Esophagus muscularis mucosa (tissue), 3 donors: ENCODE results near the gene ACTC1.

Experiments used
- POLR2A ChIP-seq: fragments of 450-650 bp; IDR thresholded peaks from one replicate; pipeline ENCODE4 v1.6.1; 2017; ENCODE audit warnings: antibody characterized with exemption, moderate library complexity, mild to moderate bottlenecking, low read depth
- TF ChIP-seq, protein P1 (sequence below), 3 experiments: fragments of 200-600 bp in 2 of 3; fragments of 450-650 bp in 1 of 3; sonication (generic) in 2 of 3; IDR thresholded peaks; one replicate each; pipeline ENCODE4 v1.5.1; 2017 to 2019; ENCODE audit warnings: antibody characterized with exemption in 3 of 3, mild to moderate bottlenecking in 2 of 3, moderate library complexity in 1 of 3

DNA sequence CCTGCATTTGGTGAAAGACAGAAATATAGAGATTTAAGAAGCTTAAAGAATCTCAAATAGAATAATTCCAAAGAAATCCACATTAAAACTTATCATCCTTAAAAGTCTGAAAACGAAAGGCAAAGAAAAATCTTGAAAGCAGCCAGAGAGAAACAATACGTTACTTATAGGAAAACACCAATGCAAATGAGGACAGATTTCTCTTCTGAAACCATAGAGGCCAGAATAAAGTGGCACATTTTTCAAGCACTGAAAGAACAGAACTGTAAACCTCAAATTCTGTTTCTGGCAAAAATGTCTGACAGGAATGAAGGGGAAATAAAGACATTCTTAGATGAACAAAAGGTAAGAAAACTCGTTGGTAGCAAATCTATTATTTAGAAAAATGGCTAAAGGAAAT, 13.8 kb upstream of the ACTC1 start:
- TF ChIP-seq, protein P1, sequence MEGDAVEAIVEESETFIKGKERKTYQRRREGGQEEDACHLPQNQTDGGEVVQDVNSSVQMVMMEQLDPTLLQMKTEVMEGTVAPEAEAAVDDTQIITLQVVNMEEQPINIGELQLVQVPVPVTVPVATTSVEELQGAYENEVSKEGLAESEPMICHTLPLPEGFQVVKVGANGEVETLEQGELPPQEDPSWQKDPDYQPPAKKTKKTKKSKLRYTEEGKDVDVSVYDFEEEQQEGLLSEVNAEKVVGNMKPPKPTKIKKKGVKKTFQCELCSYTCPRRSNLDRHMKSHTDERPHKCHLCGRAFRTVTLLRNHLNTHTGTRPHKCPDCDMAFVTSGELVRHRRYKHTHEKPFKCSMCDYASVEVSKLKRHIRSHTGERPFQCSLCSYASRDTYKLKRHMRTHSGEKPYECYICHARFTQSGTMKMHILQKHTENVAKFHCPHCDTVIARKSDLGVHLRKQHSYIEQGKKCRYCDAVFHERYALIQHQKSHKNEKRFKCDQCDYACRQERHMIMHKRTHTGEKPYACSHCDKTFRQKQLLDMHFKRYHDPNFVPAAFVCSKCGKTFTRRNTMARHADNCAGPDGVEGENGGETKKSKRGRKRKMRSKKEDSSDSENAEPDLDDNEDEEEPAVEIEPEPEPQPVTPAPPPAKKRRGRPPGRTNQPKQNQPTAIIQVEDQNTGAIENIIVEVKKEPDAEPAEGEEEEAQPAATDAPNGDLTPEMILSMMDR (IDR thresholded peaks at IDR 0.05): no peak
- TF ChIP-seq POLR2A: no peak
